PC-9 (cell line): ENCODE results near the gene SEC16A. TPM values are rescaled to one million over a fixed set of nuclear protein-coding genes. Genes with fewer than 3 reads are reported as not detected.

Experiments
- BruUV-seq: library from RNA; stranded (reverse); fragments of 400-500 nt; replicated peaks from 2 replicates; lab custom pipeline; 2021; lab: Mats Ljungman, UMichigan
- CTCF ChIA-PET: fragments of 300-600 bp; sonication (Branson Sonifier 250); formaldehyde crosslinking; loops from one replicate; lab custom pipeline; 2022; ENCODE audit warnings: antibody characterized with exemption; lab: Charles Lee
- POLR2A ChIA-PET: fragments of 300-600 bp; sonication (Branson Sonifier 250); formaldehyde crosslinking; loops from one replicate; lab custom pipeline; 2022; ENCODE audit warnings: antibody characterized with exemption; ENCODE audit not compliant: unreplicated experiment; lab: Charles Lee
- DNase-seq, 2 experiments: peaks; one replicate each; pipeline versions ENCODE4 v3.0.0 to v3.0.0-alpha.2; 2015 to 2022; ENCODE audit warnings: mixed read lengths in 1 of 2
- H2AFZ ChIP-seq: fragments of 200-600 bp; sonication (generic); 2 replicates; pipeline ENCODE4 v1.8.1; 2017; ENCODE audit warnings: antibody characterized with exemption
- H3F3A ChIP-seq: fragments of 200-600 bp; sonication (generic); 2 replicates; pipeline ENCODE4 v1.8.1; 2017; ENCODE audit warnings: antibody characterized with exemption, mild to moderate bottlenecking, low read depth; ENCODE audit not compliant: insufficient read depth
- H3K27ac ChIP-seq: fragments of 200-600 bp; sonication (generic); 2 replicates; pipeline ENCODE4 v1.6.1; 2016; ENCODE audit warnings: mixed run types
- H3K27me3 ChIP-seq: fragments of 200-600 bp; sonication (generic); 2 replicates; pipeline ENCODE4 v1.6.1; 2016; ENCODE audit warnings: low read depth, mixed run types; ENCODE audit not compliant: insufficient read depth
- H3K36me3 ChIP-seq: fragments of 200-600 bp; sonication (generic); 2 replicates; pipeline ENCODE4 v1.6.1; 2016; ENCODE audit warnings: low read depth, mixed run types
- H3K4me1 ChIP-seq: fragments of 200-600 bp; sonication (generic); replicated peaks from 2 replicates; pipeline ENCODE4 v1.6.1; 2016; ENCODE audit warnings: mixed run types; ENCODE audit not compliant: insufficient read depth
- H3K4me2 ChIP-seq: fragments of 200-600 bp; sonication (generic); 2 replicates; pipeline ENCODE4 v1.6.1; 2017; ENCODE audit warnings: mixed run types
- H3K4me3 ChIP-seq: fragments of 200-600 bp; sonication (generic); 2 replicates; pipeline ENCODE4 v1.6.1; 2016; ENCODE audit warnings: mixed run types
- H3K79me2 ChIP-seq: fragments of 200-600 bp; sonication (generic); 2 replicates; pipeline ENCODE4 v1.6.1; 2017; ENCODE audit warnings: low read depth, mixed run types
- H3K9me2 ChIP-seq: fragments of 200-600 bp; sonication (generic); 2 replicates; pipeline ENCODE4 v1.8.1; 2017; ENCODE audit warnings: mild to moderate bottlenecking; ENCODE audit not compliant: insufficient read depth
- H3K9me3 ChIP-seq: fragments of 200-600 bp; sonication (generic); 2 replicates; pipeline ENCODE4 v1.8.1; 2016; ENCODE audit warnings: low read depth; ENCODE audit not compliant: insufficient read depth
- H4K20me1 ChIP-seq: fragments of 200-600 bp; sonication (generic); 2 replicates; pipeline ENCODE4 v1.8.1; 2017; ENCODE audit not compliant: insufficient read depth
- EZH2 ChIP-seq: fragments of 200-600 bp; sonication (generic); IDR thresholded peaks from 2 replicates; pipeline ENCODE4 v1.8.0; 2017; ENCODE audit warnings: antibody characterized with exemption, low read depth
- intact Hi-C: fragments of 100-400 bp; cut with micrococcal nuclease; formaldehyde crosslinking; loops from one replicate; pipeline ENCODE4 v1.10.0; 2022; ENCODE audit not compliant: unreplicated experiment
- total RNA-seq: library from RNA; stranded (reverse); gene quantifications from 2 replicates; pipeline ENCODE4 v1.2.3, GENCODE V29; 2021
- TF ChIP-seq, protein P1 (sequence below): fragments of 200-600 bp; sonication (generic); conservative IDR thresholded peaks from 2 replicates; pipeline ENCODE4 v1.6.1; 2017; ENCODE audit warnings: mixed run types, antibody characterized with exemption, mild to moderate bottlenecking, moderate library complexity

Gene SEC16A
- total RNA-seq, 1 experiment from 2014 or later, result 81.8 TPM

DNA sequence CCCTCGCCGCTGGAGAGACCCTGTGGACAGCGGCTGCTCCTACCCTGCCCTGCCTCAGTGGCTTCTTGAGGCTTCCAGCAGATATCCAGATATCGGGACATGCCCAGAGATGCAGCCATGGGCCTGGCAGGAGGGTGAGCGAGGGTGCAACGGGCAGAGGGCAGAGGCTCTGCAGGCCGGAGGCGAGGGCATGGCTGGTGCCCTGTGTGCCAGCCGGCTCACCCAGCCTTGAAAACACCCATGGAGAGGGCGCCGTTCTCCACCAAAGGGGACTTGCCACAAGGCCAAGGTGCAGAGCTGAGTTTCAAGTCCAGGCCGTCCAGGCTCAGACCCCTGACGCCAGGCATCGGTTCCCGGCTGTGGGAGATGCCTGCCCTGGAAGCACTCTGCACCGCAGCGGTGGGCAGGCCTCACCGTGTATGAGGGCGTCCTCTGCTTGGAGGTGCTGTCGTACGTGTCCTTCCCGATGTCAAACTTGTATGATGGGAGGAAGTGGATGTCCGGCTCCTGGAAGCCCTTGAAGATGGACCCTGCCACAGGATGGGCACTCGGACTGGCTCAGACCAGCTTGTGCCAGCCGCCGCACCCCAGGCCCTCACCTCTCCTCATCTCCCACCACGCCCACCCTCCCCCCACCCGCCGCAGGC is 52.1 kb downstream of the SEC16A start:
- no peaks in the 10 kb centered on the region for H3K79me2 ChIP-seq
- H3F3A ChIP-seq, result peaks cover 28% of the 10 kb centered on the region; the same call in 1 of the 2 replicates
- no peaks in the 10 kb centered on the region for H3K4me1 ChIP-seq
- no peak overlapping the region for H3K27ac ChIP-seq
- ChIA-PET POLR2A (no interaction called here), CTCF (no interaction called here)
- H3K36me3 ChIP-seq, result no peaks in the 10 kb centered on the region
- intact Hi-C loops, result no loop called here
- H2AFZ ChIP-seq, result no peak overlapping the region
- no peak overlapping the region for H3K4me3 ChIP-seq
- H3K9me3 ChIP-seq, result no peaks in the 10 kb centered on the region
- DNase-seq, result no peak
- no TSS peak for BruUV-seq
- peaks cover 10% of the 10 kb centered on the region; the same call in 1 of the 2 replicates for H4K20me1 ChIP-seq
- H3K4me2 ChIP-seq, result no peak overlapping the region
- H3K9me2 ChIP-seq, result no peaks in the 10 kb centered on the region
- no peaks in the 10 kb centered on the region for H3K27me3 ChIP-seq
- TF ChIP-seq, protein P1, sequence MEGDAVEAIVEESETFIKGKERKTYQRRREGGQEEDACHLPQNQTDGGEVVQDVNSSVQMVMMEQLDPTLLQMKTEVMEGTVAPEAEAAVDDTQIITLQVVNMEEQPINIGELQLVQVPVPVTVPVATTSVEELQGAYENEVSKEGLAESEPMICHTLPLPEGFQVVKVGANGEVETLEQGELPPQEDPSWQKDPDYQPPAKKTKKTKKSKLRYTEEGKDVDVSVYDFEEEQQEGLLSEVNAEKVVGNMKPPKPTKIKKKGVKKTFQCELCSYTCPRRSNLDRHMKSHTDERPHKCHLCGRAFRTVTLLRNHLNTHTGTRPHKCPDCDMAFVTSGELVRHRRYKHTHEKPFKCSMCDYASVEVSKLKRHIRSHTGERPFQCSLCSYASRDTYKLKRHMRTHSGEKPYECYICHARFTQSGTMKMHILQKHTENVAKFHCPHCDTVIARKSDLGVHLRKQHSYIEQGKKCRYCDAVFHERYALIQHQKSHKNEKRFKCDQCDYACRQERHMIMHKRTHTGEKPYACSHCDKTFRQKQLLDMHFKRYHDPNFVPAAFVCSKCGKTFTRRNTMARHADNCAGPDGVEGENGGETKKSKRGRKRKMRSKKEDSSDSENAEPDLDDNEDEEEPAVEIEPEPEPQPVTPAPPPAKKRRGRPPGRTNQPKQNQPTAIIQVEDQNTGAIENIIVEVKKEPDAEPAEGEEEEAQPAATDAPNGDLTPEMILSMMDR, result no peak
- no peak for TF ChIP-seq EZH2

DNA sequence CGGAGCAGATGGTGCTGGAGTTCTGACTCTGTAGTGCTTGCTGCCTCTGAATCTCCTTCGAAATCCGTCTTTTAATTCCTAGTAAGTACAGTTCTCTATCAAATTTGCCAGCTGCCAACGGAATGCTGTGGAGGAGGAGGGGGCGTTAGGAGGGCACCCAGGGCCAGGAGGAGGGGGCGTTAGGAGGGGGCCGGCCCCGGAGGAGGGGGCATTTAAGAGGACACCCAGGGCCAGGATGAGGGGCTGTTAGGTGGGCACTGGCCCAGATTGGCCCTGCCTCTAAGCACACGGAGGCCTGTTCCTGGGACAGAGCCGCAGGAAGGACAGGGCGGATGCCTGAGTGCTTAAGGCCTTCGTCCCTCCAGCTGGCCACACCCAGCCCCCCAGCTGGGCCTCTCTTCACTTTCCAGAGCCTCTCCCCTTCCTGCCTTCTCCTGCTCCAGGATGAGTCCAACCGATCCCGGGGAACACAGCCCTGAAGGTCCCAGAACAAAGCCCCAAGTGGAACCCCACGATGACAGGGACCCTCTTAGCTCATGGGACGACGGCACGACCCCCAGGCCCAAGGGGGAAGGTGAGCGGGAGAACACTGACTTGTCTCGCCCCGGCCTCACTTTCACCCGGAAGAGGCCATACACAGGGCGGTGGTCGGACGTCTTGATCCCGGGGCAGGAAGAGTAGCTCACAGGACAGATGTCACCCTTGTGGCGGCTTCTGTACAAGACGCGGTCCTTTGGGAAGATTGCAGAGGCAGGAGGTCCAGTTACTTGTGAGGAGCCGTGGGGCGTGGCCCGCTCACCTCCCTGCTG is 53.0 kb downstream of the SEC16A start:
- ChIA-PET POLR2A (no interaction called here), CTCF (no interaction called here)
- H3K36me3 ChIP-seq, result no peaks in the 10 kb centered on the region
- H3K27ac ChIP-seq, result no peak overlapping the region
- no TSS peak for BruUV-seq
- H3K4me3 ChIP-seq, result no peak overlapping the region
- no peak for DNase-seq
- no peaks in the 10 kb centered on the region for H3K9me2 ChIP-seq
- H3K9me3 ChIP-seq, result no peaks in the 10 kb centered on the region
- no peaks in the 10 kb centered on the region for H3K4me1 ChIP-seq
- H3F3A ChIP-seq, result peaks cover 28% of the 10 kb centered on the region; the same call in 1 of the 2 replicates
- H3K27me3 ChIP-seq, result no peaks in the 10 kb centered on the region
- no peaks in the 10 kb centered on the region for H3K79me2 ChIP-seq
- peaks cover 7% of the 10 kb centered on the region; the same call in 1 of the 2 replicates for H4K20me1 ChIP-seq
- H2AFZ ChIP-seq, result no peak overlapping the region
- no peak overlapping the region for H3K4me2 ChIP-seq
- intact Hi-C loops, result no loop called here
- TF ChIP-seq EZH2, result no peak
- TF ChIP-seq, protein P1, result no peak

DNA sequence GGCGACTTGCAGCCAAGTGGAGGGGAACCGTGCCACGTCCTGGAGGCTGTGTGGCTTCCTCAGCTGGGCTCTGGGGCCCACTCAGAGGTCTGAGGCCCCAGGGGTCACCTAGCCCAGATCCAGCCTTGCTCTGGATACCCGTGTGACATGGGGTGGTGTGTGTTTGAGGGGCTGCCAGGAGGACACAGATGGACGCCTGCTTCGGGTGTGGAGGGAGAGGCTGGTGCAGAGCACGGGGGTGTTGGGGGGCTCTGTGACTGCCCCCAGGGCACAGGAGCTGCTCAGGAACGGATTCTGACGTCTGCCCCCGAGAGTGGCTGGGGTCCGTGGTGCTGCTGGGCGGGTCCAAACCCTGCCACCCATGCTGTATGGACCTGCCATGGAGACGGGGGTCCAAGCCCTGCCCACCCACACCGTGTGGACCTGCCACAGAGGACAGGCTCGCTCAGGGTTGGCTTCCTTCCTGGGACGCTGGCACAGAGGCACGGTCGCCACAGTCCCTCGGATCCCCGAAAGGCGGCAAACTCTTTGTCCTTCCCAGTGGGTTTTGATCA is 53.7 kb downstream of the SEC16A start:
- BruUV-seq, result TSS peak; percentile 33
- Histone ChIP-seq H3K4me1 (no peaks in the 10 kb centered on the region), H3K4me3 (no peak overlapping the region), H3K27ac (no peak overlapping the region), H4K20me1 (peaks cover 7% of the 10 kb centered on the region; the same call in 1 of the 2 replicates), H3K36me3 (no peaks in the 10 kb centered on the region), H3K9me3 (no peaks in the 10 kb centered on the region), H3F3A (peaks cover 33% of the 10 kb centered on the region; the same call in 1 of the 2 replicates), H3K79me2 (no peaks in the 10 kb centered on the region), H2AFZ (no peak overlapping the region), H3K4me2 (no peak overlapping the region), H3K9me2 (no peaks in the 10 kb centered on the region), H3K27me3 (no peaks in the 10 kb centered on the region)
- intact Hi-C loops, result no loop called here
- DNase-seq, result no peak
- ChIA-PET POLR2A (no interaction called here), CTCF (no interaction called here)
- TF ChIP-seq EZH2, result no peak
- TF ChIP-seq, protein P1, result no peak
